Activated CD8-positive, alpha-beta T cell treated with anti-CD3 and anti-CD28 coated beads for 36 hours (primary cell): ENCODE results near the gene TSPAN5. TPM values are rescaled to one million over a fixed set of nuclear protein-coding genes. Genes with fewer than 3 reads are reported as not detected.
"Not testable (repeated sequence)": the region's sequence is repeated elsewhere in the genome, so short reads cannot be mapped to it uniquely, and the experiment has no call there.

Experiments used
- ATAC-seq: fragments of 200-7000 bp; cut with Tn5 transposase; one replicate; pipeline ENCODE4 v1.10.0; 2021; ENCODE audit warnings: mild to moderate bottlenecking, moderate library complexity
- CTCF ChIA-PET: fragments of 350-600 bp; sonication (Branson Sonifier 250); formaldehyde crosslinking; loops from one replicate; lab custom pipeline; 2021; ENCODE audit warnings: antibody characterized with exemption; lab: Charles Lee
- POLR2A ChIA-PET: fragments of 350-600 bp; sonication (Branson Sonifier 250); formaldehyde crosslinking; loops from one replicate; lab custom pipeline; 2021; ENCODE audit warnings: antibody characterized with exemption; lab: Charles Lee
- DNase-seq: peaks from one replicate; pipeline ENCODE4 v3.0.0-alpha.2; 2020
- H3K27ac Mint-ChIP-seq: one replicate; pipeline ENCODE4 v1.8.0; 2021; ENCODE audit warnings: mild to moderate bottlenecking, mixed read lengths
- H3K27me3 Mint-ChIP-seq: one replicate; pipeline ENCODE4 v1.8.0; 2021; ENCODE audit warnings: mixed read lengths
- H3K36me3 Mint-ChIP-seq: one replicate; pipeline ENCODE4 v1.8.0; 2021; ENCODE audit warnings: low read depth, mixed read lengths
- H3K4me1 Mint-ChIP-seq: one replicate; pipeline ENCODE4 v1.8.0; 2021; ENCODE audit warnings: low read depth, mixed read lengths
- H3K4me3 Mint-ChIP-seq: one replicate; pipeline ENCODE4 v1.8.0; 2021; ENCODE audit warnings: mild to moderate bottlenecking, moderate library complexity, mixed read lengths
- H3K9me3 Mint-ChIP-seq: one replicate; pipeline ENCODE4 v1.8.0; 2021; ENCODE audit warnings: mixed read lengths
- CTCF ChIP-seq: fragments of 200-600 bp; IDR thresholded peaks from one replicate; pipeline ENCODE4 v1.8.0; 2022; ENCODE audit warnings: antibody characterized with exemption, mild to moderate bottlenecking
- intact Hi-C: fragments of 100-400 bp; cut with micrococcal nuclease; formaldehyde crosslinking; loops from one replicate; pipeline ENCODE4 v1.10.0; 2022
- total RNA-seq, 2 experiments: library from RNA; stranded (reverse); gene quantifications; one replicate each; pipeline ENCODE4 v1.2.3, GENCODE V29; 2021

TSPAN5 gene
- total RNA-seq, 2 experiments from 2014 or later: 18.5 to 21.9 TPM

GRCh38 chr4:98481167-98481566, 177.2 kb downstream of the TSPAN5 start:
- ATAC-seq: no peak
- peaks cover 39% of the 10 kb centered on the region for H3K36me3 Mint-ChIP-seq
- POLR2A ChIA-PET: interaction anchor here (1.2 to 2.0 kb wide), 2 partner anchors 13 to 16 kb away, joined by 3 to 5 read pairs; no protein-coding TSS in a partner anchor
- H3K4me3 Mint-ChIP-seq: no peak overlapping the region
- no peak for TF ChIP-seq CTCF
- intact Hi-C loops: loop anchor here (10.0 kb wide), 2 partner anchors 124 to 444 kb away; partner anchors contain the start of gene EIF4E
- DNase-seq: no peak
- peaks cover 66% of the 10 kb centered on the region for H3K4me1 Mint-ChIP-seq
- CTCF ChIA-PET: interaction anchor here (1.0 to 3.7 kb wide), 4 partner anchors 13 to 448 kb away, joined by 4 to 20 read pairs (median 4); partner anchors contain the start of gene EIF4E
- H3K9me3 Mint-ChIP-seq: no peaks in the 10 kb centered on the region
- no peaks in the 10 kb centered on the region for H3K27me3 Mint-ChIP-seq
- peak overlapping the region; percentile 21 for H3K27ac Mint-ChIP-seq

GRCh38 chr4:98480535-98480934, 177.9 kb downstream of the TSPAN5 start:
- peaks cover 37% of the 10 kb centered on the region for H3K36me3 Mint-ChIP-seq
- peaks cover 60% of the 10 kb centered on the region for H3K4me1 Mint-ChIP-seq
- H3K27me3 Mint-ChIP-seq: no peaks in the 10 kb centered on the region
- ATAC-seq (no peak), DNase-seq (no peak)
- H3K27ac Mint-ChIP-seq: no peak overlapping the region
- no peak for TF ChIP-seq CTCF
- H3K9me3 Mint-ChIP-seq: no peaks in the 10 kb centered on the region
- ChIA-PET CTCF (interaction anchor here (1.0 to 5.1 kb wide), 3 partner anchors 13 to 122 kb away, joined by 5 to 23 read pairs (median 20); no protein-coding TSS in a partner anchor), POLR2A (no interaction called here)
- intact Hi-C loops: loop anchor here (10.0 kb wide), 2 partner anchors 124 to 444 kb away; partner anchors contain the start of gene EIF4E
- H3K4me3 Mint-ChIP-seq: no peak overlapping the region

GRCh38 chr4:98479590-98479989, 178.8 kb downstream of the TSPAN5 start:
- DNase-seq, H3K9me3 Mint-ChIP-seq, POLR2A ChIA-PET, ATAC-seq, intact Hi-C loops, H3K27me3 Mint-ChIP-seq, H3K4me3 Mint-ChIP-seq: not testable (repeated sequence)
- H3K27ac Mint-ChIP-seq: peak overlapping the region; percentile 39
- H3K36me3 Mint-ChIP-seq: peaks cover 39% of the 10 kb centered on the region
- H3K4me1 Mint-ChIP-seq: peaks cover 54% of the 10 kb centered on the region
- CTCF ChIA-PET: interaction anchor here (5.1 kb wide), 1 partner anchor 12 kb away, joined by 23 read pairs; no protein-coding TSS in a partner anchor

GRCh38 chr4:98476891-98477290, 181.5 kb downstream of the TSPAN5 start:
- DNase-seq: no peak
- TF ChIP-seq CTCF: no peak
- ChIA-PET CTCF (interaction anchor here (1.8 to 5.1 kb wide), 2 partner anchors 9 kb away, joined by 5 to 23 read pairs; no protein-coding TSS in a partner anchor), POLR2A (interaction anchor here (0.8 kb wide), 1 partner anchor 11 kb away, joined by 3 read pairs; no protein-coding TSS in a partner anchor)
- H3K4me3 Mint-ChIP-seq: no peak overlapping the region
- H3K36me3 Mint-ChIP-seq: peaks cover 42% of the 10 kb centered on the region
- H3K9me3 Mint-ChIP-seq: no peaks in the 10 kb centered on the region
- peaks cover 32% of the 10 kb centered on the region for H3K4me1 Mint-ChIP-seq
- intact Hi-C loops: no loop called here
- H3K27ac Mint-ChIP-seq: no peak overlapping the region
- no peaks in the 10 kb centered on the region for H3K27me3 Mint-ChIP-seq
- ATAC-seq: no peak

GRCh38 chr4:98474408-98474844, 184.0 kb downstream of the TSPAN5 start:
- POLR2A ChIA-PET: interaction anchor here (1.0 to 1.1 kb wide), 3 partner anchors 10 to 184 kb away, joined by 3 read pairs; partner anchors contain the start of gene TSPAN5
- ATAC-seq (no peak), DNase-seq (no peak)
- H3K27me3 Mint-ChIP-seq: no peaks in the 10 kb centered on the region
- CTCF ChIA-PET: interaction anchor here (0.6 to 1.1 kb wide), 3 partner anchors 9 to 480 kb away, joined by 3 read pairs; no protein-coding TSS in a partner anchor
- peaks cover 28% of the 10 kb centered on the region for H3K4me1 Mint-ChIP-seq
- H3K36me3 Mint-ChIP-seq: peaks cover 54% of the 10 kb centered on the region
- no peak overlapping the region for H3K4me3 Mint-ChIP-seq
- intact Hi-C loops: no loop called here
- no peak overlapping the region for H3K27ac Mint-ChIP-seq
- no peak for TF ChIP-seq CTCF
- no peaks in the 10 kb centered on the region for H3K9me3 Mint-ChIP-seq
